OCI-LY7 (cell line): ENCODE results near the gene PIEZO1.

Experiments used
- EZH2phosphoT487 ChIP-seq: fragments of 200-600 bp; sonication (generic); IDR thresholded peaks from 2 replicates; pipeline ENCODE4 v1.6.1; 2018; ENCODE audit warnings: low read depth, borderline replicate concordance, mild to moderate bottlenecking, mixed run types, antibody characterized with exemption, low read length, moderate library complexity, mixed read lengths
- TF ChIP-seq, protein P1 (sequence below): fragments of 200-600 bp; sonication (generic); conservative IDR thresholded peaks from 2 replicates; pipeline ENCODE4 v1.5.1; 2014; ENCODE audit warnings: mild to moderate bottlenecking, antibody characterized with exemption, low read length, moderate library complexity, mixed read lengths

DNA sequence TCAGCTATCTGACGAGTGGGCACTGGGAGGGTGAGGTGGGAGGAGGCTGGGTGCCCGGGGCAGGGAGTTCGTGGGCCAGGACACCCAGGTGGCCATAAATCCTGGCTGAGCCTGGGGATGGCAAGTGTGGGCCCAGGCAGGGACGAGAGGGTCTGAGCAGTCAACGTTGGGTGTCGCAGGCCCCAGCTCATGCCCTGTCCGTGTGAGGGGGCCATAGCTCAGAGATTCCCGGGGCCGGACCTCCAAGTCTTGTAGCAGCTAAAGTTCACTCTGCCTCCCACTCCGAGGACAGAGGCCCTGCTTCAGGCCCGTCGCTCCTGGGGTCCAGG is 44.3 kb downstream of the PIEZO1 start:
- TF ChIP-seq, protein P1, sequence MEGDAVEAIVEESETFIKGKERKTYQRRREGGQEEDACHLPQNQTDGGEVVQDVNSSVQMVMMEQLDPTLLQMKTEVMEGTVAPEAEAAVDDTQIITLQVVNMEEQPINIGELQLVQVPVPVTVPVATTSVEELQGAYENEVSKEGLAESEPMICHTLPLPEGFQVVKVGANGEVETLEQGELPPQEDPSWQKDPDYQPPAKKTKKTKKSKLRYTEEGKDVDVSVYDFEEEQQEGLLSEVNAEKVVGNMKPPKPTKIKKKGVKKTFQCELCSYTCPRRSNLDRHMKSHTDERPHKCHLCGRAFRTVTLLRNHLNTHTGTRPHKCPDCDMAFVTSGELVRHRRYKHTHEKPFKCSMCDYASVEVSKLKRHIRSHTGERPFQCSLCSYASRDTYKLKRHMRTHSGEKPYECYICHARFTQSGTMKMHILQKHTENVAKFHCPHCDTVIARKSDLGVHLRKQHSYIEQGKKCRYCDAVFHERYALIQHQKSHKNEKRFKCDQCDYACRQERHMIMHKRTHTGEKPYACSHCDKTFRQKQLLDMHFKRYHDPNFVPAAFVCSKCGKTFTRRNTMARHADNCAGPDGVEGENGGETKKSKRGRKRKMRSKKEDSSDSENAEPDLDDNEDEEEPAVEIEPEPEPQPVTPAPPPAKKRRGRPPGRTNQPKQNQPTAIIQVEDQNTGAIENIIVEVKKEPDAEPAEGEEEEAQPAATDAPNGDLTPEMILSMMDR: no peak
- no peak for TF ChIP-seq EZH2phosphoT487
